HepG2 (cell line): ENCODE results near the gene CENPP. TPM values are rescaled to one million over a fixed set of nuclear protein-coding genes. Genes with fewer than 3 reads are reported as not detected.

Source experiments
- BCLAF1 ChIP-seq: fragments of 450-650 bp; IDR thresholded peaks from 2 replicates; pipeline ENCODE4 v1.6.1; 2017; ENCODE audit warnings: mild to moderate bottlenecking
- CREBL2 ChIP-seq: sonication (generic); formaldehyde crosslinking; IDR thresholded peaks from 2 replicates; pipeline ENCODE4 v1.8.1; 2023; ENCODE audit warnings: missing genetic modification reagents, mild to moderate bottlenecking, borderline replicate concordance
- DMAP1 ChIP-seq: IDR thresholded peaks from 2 replicates; pipeline ENCODE4 v1.6.1; 2016
- HINFP ChIP-seq: sonication (generic); formaldehyde crosslinking; IDR thresholded peaks from 2 replicates; pipeline ENCODE4 v1.4.0; 2020; ENCODE audit warnings: low read depth, mild to moderate bottlenecking, missing genetic modification reagents
- IRF9 ChIP-seq: sonication (generic); formaldehyde crosslinking; IDR thresholded peaks from 2 replicates; pipeline ENCODE4 v1.8.0; 2022; ENCODE audit warnings: missing genetic modification reagents, mild to moderate bottlenecking, borderline replicate concordance
- REL ChIP-seq: sonication (generic); formaldehyde crosslinking; conservative IDR thresholded peaks from 2 replicates; pipeline ENCODE4 v1.8.0; 2022; ENCODE audit warnings: mild to moderate bottlenecking, missing genetic modification reagents, moderate library complexity
- SETDB1 ChIP-seq: sonication (generic); formaldehyde crosslinking; IDR thresholded peaks from 2 replicates; pipeline ENCODE4 v1.5.1; 2020; ENCODE audit warnings: missing genetic modification reagents, mild to moderate bottlenecking, borderline replicate concordance
- TFDP2 ChIP-seq: sonication (generic); formaldehyde crosslinking; IDR thresholded peaks from 2 replicates; pipeline ENCODE4 v1.4.0; 2020; ENCODE audit warnings: missing genetic modification reagents
- XBP1 ChIP-seq: sonication (generic); formaldehyde crosslinking; IDR thresholded peaks from 2 replicates; pipeline ENCODE4 v1.5.0; 2020; ENCODE audit warnings: missing genetic modification reagents
- ZFP36L1 ChIP-seq: sonication (generic); formaldehyde crosslinking; IDR thresholded peaks from 2 replicates; pipeline ENCODE4 v1.8.0; 2022; ENCODE audit warnings: mild to moderate bottlenecking, missing genetic modification reagents, moderate library complexity
- ZIK1 ChIP-seq: sonication (generic); formaldehyde crosslinking; IDR thresholded peaks from 2 replicates; pipeline ENCODE4 v1.5.0; 2020; ENCODE audit warnings: mild to moderate bottlenecking, low read depth, missing genetic modification reagents, borderline replicate concordance
- ZNF530 ChIP-seq: sonication (generic); formaldehyde crosslinking; IDR thresholded peaks from 2 replicates; pipeline ENCODE4 v1.5.0; 2020; ENCODE audit warnings: low read depth, mild to moderate bottlenecking, missing genetic modification reagents
- ZNF660 ChIP-seq: sonication (generic); formaldehyde crosslinking; IDR thresholded peaks from 2 replicates; pipeline ENCODE4 v1.5.1; 2020; ENCODE audit warnings: mild to moderate bottlenecking, low read depth, missing genetic modification reagents, borderline replicate concordance
- ZNF883 ChIP-seq: sonication (generic); formaldehyde crosslinking; IDR thresholded peaks from 2 replicates; pipeline ENCODE4 v1.5.1; 2020; ENCODE audit warnings: mild to moderate bottlenecking, missing genetic modification reagents; ENCODE audit errors: not compliant biosample characterization
- ZSCAN21 ChIP-seq: sonication (generic); formaldehyde crosslinking; IDR thresholded peaks from 2 replicates; pipeline ENCODE4 v1.8.0; 2022; ENCODE audit warnings: mild to moderate bottlenecking, missing genetic modification reagents, moderate library complexity, borderline replicate concordance
- polyA plus RNA-seq, 8 experiments: library from polyadenylated mRNA; depleted of rRNA in 3 of 8; stranded (reverse) in 7 of 8; unstranded in 1 of 8; fragments of >200 nt; fragmentation: Illumina TruSeq in 4 of 8; extraction: Trizol in 4 of 8; gene quantifications; 2 replicates each; pipeline versions ENCODE4 v1.2.1 to v1.2.3, GENCODE V29; 2011 to 2016; ENCODE audit warnings: low read depth in 4 of 8, missing spikeins in 1 of 8, mixed read lengths in 1 of 8; ENCODE audit not compliant: insufficient read depth in 1 of 8
- total RNA-seq, 5 experiments: library from RNA; depleted of rRNA; stranded (reverse); fragments of >200 nt; fragmentation: Illumina TruSeq; extraction: Trizol; gene quantifications; 2 replicates each; pipeline ENCODE4 v1.2.3, GENCODE V29; 2016; ENCODE audit warnings: low read depth in 1 of 5
- TF ChIP-seq, protein P1 (sequence below): sonication (generic); formaldehyde crosslinking; IDR thresholded peaks from 2 replicates; pipeline ENCODE4 v1.4.0; 2020; ENCODE audit warnings: missing genetic modification reagents, borderline replicate concordance
- TF ChIP-seq, protein P2 (sequence below): sonication (generic); formaldehyde crosslinking; IDR thresholded peaks from 2 replicates; pipeline ENCODE4 v1.8.0; 2022; ENCODE audit warnings: low read depth, missing genetic modification reagents

CENPP gene
- total and polyA plus RNA-seq, 2 of the 13 experiments (the other 11 are each of a cell fraction or from before 2014, with no cell fraction given): 2.0 to 11.4 TPM

DNA sequence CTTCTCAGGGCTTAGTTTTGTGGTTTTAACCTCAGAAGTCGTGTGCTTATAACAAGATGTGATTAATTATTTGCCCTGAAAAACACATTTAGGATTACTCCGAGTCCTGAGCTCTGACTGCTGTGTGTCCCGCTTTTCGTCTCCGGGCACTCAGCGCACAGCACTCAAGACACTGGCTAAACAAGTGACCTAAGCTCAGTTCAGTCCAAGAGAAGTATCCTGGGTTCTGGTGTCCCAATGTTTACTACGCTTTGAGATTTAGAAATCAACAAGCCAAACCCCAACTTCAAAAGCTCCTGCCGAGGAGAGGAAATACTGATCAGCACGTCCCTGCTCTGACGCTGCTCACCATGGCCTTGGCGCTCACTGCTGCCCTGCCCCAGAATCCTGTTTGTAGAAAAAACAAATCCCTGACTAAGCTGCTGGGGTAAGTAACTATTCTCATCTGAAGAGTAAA is 290.9 kb downstream of the CENPP start (continued):
- TF ChIP-seq BCLAF1: no peak
- TF ChIP-seq ZNF660 (CRISPR knock-in tag): no peak
- TF ChIP-seq ZFP36L1 (CRISPR knock-in tag): peak; percentile 66; the same call in 1 of the 2 replicates
- TF ChIP-seq ZNF530 (CRISPR knock-in tag): no peak
- TF ChIP-seq SETDB1 (CRISPR knock-in tag): no peak
- TF ChIP-seq, protein P1, sequence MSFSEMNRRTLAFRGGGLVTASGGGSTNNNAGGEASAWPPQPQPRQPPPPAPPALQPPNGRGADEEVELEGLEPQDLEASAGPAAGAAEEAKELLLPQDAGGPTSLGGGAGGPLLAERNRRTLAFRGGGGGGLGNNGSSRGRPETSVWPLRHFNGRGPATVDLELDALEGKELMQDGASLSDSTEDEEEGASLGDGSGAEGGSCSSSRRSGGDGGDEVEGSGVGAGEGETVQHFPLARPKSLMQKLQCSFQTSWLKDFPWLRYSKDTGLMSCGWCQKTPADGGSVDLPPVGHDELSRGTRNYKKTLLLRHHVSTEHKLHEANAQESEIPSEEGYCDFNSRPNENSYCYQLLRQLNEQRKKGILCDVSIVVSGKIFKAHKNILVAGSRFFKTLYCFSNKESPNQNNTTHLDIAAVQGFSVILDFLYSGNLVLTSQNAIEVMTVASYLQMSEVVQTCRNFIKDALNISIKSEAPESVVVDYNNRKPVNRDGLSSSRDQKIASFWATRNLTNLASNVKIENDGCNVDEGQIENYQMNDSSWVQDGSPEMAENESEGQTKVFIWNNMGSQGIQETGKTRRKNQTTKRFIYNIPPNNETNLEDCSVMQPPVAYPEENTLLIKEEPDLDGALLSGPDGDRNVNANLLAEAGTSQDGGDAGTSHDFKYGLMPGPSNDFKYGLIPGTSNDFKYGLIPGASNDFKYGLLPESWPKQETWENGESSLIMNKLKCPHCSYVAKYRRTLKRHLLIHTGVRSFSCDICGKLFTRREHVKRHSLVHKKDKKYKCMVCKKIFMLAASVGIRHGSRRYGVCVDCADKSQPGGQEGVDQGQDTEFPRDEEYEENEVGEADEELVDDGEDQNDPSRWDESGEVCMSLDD (CRISPR knock-in tag): no peak
- no peak for TF ChIP-seq CREBL2 (CRISPR knock-in tag)
- TF ChIP-seq REL (CRISPR knock-in tag): no peak
- 0 out of 2 replicates have a peak, but pooled peaks have one; percentile 35 for TF ChIP-seq HINFP (CRISPR knock-in tag)
- no peak for TF ChIP-seq ZNF883 (CRISPR knock-in tag)
- TF ChIP-seq TFDP2 (CRISPR knock-in tag): no peak
- TF ChIP-seq, protein P2, sequence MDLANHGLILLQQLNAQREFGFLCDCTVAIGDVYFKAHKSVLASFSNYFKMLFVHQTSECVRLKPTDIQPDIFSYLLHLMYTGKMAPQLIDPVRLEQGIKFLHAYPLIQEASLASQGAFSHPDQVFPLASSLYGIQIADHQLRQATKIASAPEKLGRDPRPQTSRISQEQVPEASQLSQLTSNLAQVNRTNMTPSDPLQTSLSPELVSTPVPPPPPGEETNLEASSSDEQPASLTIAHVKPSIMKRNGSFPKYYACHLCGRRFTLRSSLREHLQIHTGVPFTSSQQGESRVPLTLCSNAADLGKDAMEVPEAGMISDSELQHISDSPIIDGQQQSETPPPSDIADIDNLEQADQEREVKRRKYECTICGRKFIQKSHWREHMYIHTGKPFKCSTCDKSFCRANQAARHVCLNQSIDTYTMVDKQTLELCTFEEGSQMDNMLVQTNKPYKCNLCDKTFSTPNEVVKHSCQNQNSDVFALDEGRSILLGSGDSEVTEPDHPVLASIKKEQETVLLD (CRISPR knock-in tag): no peak
- TF ChIP-seq ZSCAN21 (CRISPR knock-in tag): peak; percentile 99
- no peak for TF ChIP-seq IRF9
- no peak for TF ChIP-seq DMAP1 (CRISPR knock-in tag)
- TF ChIP-seq XBP1 (CRISPR knock-in tag): no peak
- TF ChIP-seq ZIK1 (CRISPR knock-in tag): no peak
